ENCODE data around the gene PIPOX. TPM values are rescaled to one million over a fixed set of nuclear protein-coding genes. Genes with fewer than 3 reads are reported as not detected.
"Not testable (repeated sequence)": the region's sequence is repeated elsewhere in the genome, so short reads cannot be mapped to it uniquely, and the experiment has no call there.

Gene PIPOX
- total RNA-seq, 3 donors from 2014 or later, result 1.3 to 3.0 (median 2.9) TPM

DNA sequence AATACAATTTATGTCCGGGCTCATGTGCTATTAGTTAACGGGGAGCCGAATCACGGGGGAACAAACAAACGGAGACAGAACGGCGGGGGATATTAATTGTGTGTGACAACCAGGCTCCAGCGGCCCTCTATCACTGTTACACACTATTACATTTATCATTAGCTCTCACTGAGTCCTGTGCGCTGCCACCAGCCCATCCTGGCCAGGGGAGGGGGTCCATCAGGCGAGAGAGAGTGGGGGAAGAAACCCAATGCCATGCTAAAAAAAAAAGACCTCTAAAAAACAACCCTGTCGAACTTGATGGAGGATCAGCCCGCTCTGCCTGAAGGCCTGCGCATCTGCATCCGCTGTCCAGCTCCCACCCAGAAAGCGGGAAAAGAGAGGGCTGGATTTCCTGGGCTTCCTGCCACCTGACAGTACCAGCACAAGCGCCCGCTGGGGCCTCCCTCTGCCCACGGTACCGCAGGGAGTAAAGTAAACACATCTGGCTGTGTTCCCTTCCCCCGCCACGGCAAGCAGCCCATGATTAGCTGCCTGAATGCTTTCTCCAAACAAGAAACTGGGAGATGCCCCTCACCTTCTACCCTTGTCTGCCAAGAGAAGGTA is 41.7 kb downstream of the PIPOX start:
- H3K4me3 ChIP-seq, result no peak overlapping the region
- no peak for DNase-seq (ENCODE audit: low spot score in 2 of 2)

DNA sequence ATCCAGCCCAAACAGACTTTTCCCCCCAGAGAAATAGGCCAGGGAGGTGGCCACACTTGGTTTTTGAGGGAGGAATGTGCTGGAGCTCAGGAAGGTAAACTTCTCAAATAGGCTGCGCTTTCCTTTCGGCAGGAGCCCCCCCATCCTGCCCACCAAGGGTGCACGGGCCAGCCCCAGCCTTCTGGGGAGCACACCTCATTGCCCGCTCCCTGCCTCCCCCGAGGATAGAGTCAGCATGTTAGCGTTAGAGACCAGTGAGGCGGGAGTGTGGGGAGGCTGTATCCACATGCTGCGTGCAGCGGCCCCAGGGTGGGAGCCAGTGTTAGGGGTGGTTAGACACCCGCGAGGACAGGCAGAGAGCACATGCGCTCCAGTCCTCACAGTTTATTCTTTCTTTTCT is 42.3 kb downstream of the PIPOX start:
- Histone ChIP-seq H3K4me3 (no peak overlapping the region), H3K27ac (no peak overlapping the region)

More for the DNA sequence above, 41.7 kb downstream of the PIPOX start:
- peaks cover 9% of the 10 kb centered on the region for H3K36me3 ChIP-seq
- TF ChIP-seq POLR2A (IDR thresholded peaks at IDR 0.05), result no peak
- TF ChIP-seq POLR2AphosphoS5 (IDR thresholded peaks at IDR 0.05), result no peak
- H3K9me3 ChIP-seq, result no peaks in the 10 kb centered on the region
- intact Hi-C loops (cut with DNase I; ENCODE audit: low total_unique reads), result no loop called here
- no peaks in the 10 kb centered on the region for H3K4me1 ChIP-seq
- no peak overlapping the region for H3K27ac ChIP-seq
- no peaks in the 10 kb centered on the region for H3K27me3 ChIP-seq

GRCh38 chr17:29086628-29087332 is 43.8 kb downstream of the PIPOX start:
- Histone ChIP-seq H3K4me3 (no peak overlapping the region), H3K4me1 (no peaks in the 10 kb centered on the region), H3K27me3 (no peaks in the 10 kb centered on the region), H3K27ac (no peak overlapping the region), H3K9me3 (no peaks in the 10 kb centered on the region), H3K36me3 (peaks cover 8% of the 10 kb centered on the region)
- TF ChIP-seq POLR2AphosphoS5 (IDR thresholded peaks at IDR 0.05), result no peak
- TF ChIP-seq, protein P1, sequence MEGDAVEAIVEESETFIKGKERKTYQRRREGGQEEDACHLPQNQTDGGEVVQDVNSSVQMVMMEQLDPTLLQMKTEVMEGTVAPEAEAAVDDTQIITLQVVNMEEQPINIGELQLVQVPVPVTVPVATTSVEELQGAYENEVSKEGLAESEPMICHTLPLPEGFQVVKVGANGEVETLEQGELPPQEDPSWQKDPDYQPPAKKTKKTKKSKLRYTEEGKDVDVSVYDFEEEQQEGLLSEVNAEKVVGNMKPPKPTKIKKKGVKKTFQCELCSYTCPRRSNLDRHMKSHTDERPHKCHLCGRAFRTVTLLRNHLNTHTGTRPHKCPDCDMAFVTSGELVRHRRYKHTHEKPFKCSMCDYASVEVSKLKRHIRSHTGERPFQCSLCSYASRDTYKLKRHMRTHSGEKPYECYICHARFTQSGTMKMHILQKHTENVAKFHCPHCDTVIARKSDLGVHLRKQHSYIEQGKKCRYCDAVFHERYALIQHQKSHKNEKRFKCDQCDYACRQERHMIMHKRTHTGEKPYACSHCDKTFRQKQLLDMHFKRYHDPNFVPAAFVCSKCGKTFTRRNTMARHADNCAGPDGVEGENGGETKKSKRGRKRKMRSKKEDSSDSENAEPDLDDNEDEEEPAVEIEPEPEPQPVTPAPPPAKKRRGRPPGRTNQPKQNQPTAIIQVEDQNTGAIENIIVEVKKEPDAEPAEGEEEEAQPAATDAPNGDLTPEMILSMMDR (IDR thresholded peaks at IDR 0.05), result no peak
- TF ChIP-seq POLR2A (IDR thresholded peaks at IDR 0.05), result no peak
- DNase-seq (ENCODE audit: low spot score in 2 of 2), result no peak
- intact Hi-C loops (cut with DNase I; ENCODE audit: low total_unique reads), result loop anchor here (1.0 kb wide), 1 partner anchor 30 kb away; no protein-coding TSS in a partner anchor

More for the DNA sequence above, 42.3 kb downstream of the PIPOX start:
- H3K27me3 ChIP-seq, result no peaks in the 10 kb centered on the region
- intact Hi-C loops (cut with DNase I; ENCODE audit: low total_unique reads), result no loop called here
- TF ChIP-seq POLR2A (IDR thresholded peaks at IDR 0.05) (no peak), POLR2AphosphoS5 (IDR thresholded peaks at IDR 0.05) (no peak)
- TF ChIP-seq, protein P1 (IDR thresholded peaks at IDR 0.05), result no peak
- no peaks in the 10 kb centered on the region for H3K4me1 ChIP-seq
- DNase-seq (ENCODE audit: low spot score in 2 of 2), result no peak
- peaks cover 14% of the 10 kb centered on the region for H3K36me3 ChIP-seq
- no peaks in the 10 kb centered on the region for H3K9me3 ChIP-seq

- H3K27ac ChIP-seq, H3K36me3 ChIP-seq: not testable (repeated sequence)
These were observed 45.8 kb downstream of the PIPOX start for GRCh38 chr17:29088782-29089181.

DNA sequence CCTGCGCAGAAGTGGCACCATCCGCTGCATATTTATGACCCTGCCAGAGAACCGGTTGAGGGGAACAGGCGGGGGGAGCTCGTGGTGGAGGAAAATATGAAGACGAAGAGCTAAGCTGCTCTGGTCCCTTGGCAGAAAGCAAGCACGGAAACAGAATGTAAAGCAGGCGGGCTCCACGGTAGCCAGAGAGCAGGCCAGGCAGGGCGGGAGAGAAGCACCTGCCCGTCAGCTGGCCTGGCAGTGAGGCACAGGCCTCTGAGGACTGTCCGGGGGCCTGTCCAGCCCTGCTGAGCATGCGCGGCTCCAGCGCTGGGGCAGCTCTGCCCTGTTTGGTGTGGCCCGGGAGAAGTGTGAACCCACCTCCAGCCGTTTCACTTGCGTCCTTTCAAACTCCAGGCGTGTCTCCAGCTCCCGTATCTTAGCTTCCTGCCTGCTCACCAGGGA is 46.7 kb downstream of the PIPOX start:
- H3K9me3 ChIP-seq, result no peaks in the 10 kb centered on the region
- no peak overlapping the region for H3K27ac ChIP-seq
- TF ChIP-seq POLR2A (IDR thresholded peaks at IDR 0.05) (no peak), POLR2AphosphoS5 (IDR thresholded peaks at IDR 0.05) (no peak)
- TF ChIP-seq, protein P1 (IDR thresholded peaks at IDR 0.05), result no peak
- H3K27me3 ChIP-seq, result no peaks in the 10 kb centered on the region
- peaks cover 8% of the 10 kb centered on the region for H3K36me3 ChIP-seq
- intact Hi-C loops (cut with DNase I; ENCODE audit: low total_unique reads), result no loop called here
- no peaks in the 10 kb centered on the region for H3K4me1 ChIP-seq
- H3K4me3 ChIP-seq, result no peak overlapping the region
- DNase-seq (ENCODE audit: low spot score in 2 of 2), result no peak

More at GRCh38 chr17:29088782-29089181, 45.8 kb downstream of the PIPOX start:
- H3K4me3 ChIP-seq; H3K27me3 ChIP-seq; DNase-seq (ENCODE audit: low spot score in 2 of 2); H3K4me1 ChIP-seq; intact Hi-C loops (cut with DNase I; ENCODE audit: low total_unique reads); H3K9me3 ChIP-seq: not testable (repeated sequence)

DNA sequence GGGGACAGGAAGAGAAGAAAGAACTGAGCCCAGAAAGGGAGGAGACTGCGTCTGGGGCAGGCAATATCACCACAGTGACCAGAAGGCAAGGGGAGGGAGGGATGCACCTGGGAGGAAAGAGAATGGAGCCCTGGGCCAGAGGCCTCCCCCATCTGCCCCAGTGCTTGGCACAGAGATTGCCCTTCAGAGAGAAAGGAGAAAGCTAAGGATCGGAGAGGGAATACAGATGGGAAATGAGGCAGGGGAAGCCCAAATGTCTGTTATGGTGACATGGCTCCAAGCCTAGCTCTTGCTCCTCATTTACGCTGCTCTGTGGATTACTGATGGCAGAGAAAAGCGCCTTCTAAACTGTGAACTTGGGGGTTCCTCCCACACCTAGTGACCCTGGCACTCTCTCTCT is 47.2 kb downstream of the PIPOX start:
- Histone ChIP-seq H3K27ac (no peak overlapping the region), H3K4me3 (no peak overlapping the region), H3K4me1 (no peaks in the 10 kb centered on the region), H3K27me3 (no peaks in the 10 kb centered on the region), H3K9me3 (no peaks in the 10 kb centered on the region), H3K36me3 (peaks cover 8% of the 10 kb centered on the region)
- intact Hi-C loops (cut with DNase I; ENCODE audit: low total_unique reads), result no loop called here
- TF ChIP-seq, protein P1 (IDR thresholded peaks at IDR 0.05), result no peak
- no peak for TF ChIP-seq POLR2AphosphoS5 (IDR thresholded peaks at IDR 0.05)
- no peak for TF ChIP-seq POLR2A (IDR thresholded peaks at IDR 0.05)
- DNase-seq (ENCODE audit: low spot score in 2 of 2), result no peak
